Astrocyte (in vitro differentiated cells and primary cell): ENCODE measurements around the gene XCR1.
"Not testable (repeated sequence)": the region's sequence is repeated elsewhere in the genome, so short reads cannot be mapped to it uniquely, and the experiment has no call there.

Experiments used
- CTCF ChIP-seq: IDR thresholded peaks from 2 replicates; pipeline ENCODE4 v1.5.1; 2011; ENCODE audit warnings: low read depth, mild to moderate bottlenecking, inconsistent platforms, low read length, moderate library complexity; ENCODE audit not compliant: insufficient read depth
- EZH2 ChIP-seq: IDR thresholded peaks from 2 replicates; pipeline ENCODE4 v1.6.1; 2012; ENCODE audit warnings: mild to moderate bottlenecking, low read length, inconsistent platforms; ENCODE audit not compliant: insufficient read depth

- not testable (repeated sequence) for TF ChIP-seq CTCF, EZH2
These were observed 29.8 kb downstream of the XCR1 start for GRCh38 chr3:45997499-45997898.
